GM18498 (cell line): Measurements from ENCODE around the gene RASL12.
"Not testable (repeated sequence)": the region's sequence is repeated elsewhere in the genome, so short reads cannot be mapped to it uniquely, and the experiment has no call there.

Experiments used
- ATAC-seq: cut with Tn5 transposase; IDR thresholded peaks from one replicate; pipeline ENCODE4 v1.9.1; 2021; ENCODE audit warnings: mild to moderate bottlenecking, moderate library complexity; ENCODE audit not compliant: unreplicated experiment

RASL12 gene

DNA sequence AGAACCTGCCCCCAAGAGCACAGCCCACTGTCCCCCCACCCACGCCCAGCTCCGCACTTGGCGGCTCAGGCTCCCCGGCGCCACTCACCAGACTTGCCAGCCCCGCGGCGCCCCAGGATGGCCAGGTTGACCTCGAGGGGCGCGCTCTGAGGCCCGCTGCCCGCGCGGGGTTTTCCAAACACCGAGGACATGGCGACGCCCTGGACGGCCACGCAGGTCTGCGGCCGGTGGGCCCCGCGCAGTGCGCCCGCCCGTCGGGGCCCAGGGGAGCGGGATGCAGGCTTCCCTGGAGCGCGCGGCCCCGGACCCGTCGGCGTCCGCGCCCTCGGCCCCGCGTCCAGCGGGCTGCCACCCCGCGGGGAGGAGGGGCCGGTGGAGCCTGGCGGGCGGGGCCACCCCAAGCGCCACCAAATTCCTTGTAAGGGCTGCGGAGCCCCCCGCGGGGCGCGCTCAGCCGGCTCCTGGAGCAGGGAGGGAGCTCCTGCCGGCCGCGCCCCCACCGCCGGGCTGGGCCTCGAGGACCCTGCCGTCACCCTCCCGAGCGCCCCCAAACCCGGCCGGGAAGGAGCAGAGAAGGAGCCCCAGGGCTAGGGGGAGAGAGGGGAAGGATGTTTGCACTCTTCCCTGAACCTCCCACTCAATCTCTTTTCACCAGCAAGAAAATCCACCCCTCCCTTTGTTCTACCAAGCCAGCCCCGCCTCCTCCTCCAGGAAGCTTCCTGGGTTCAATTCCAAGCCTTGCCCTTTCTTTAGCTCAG is at the start of gene RASL12:
TSS of gene RASL12 (minus strand) at position 347 of the 758 bp plus-strand sequence. CDS start at position 191, 156 bp downstream.
- ATAC-seq = no peak

GRCh38 chr15:65115542-65115941 is 47.8 kb upstream of the RASL12 start:
- no peak for ATAC-seq

GRCh38 chr15:65115086-65115485 is 47.3 kb upstream of the RASL12 start, which contains the start of gene UBAP1L:
Gene UBAP1L (minus strand): TSS chr15:65115200. CDS start chr15:65106215, 8,985 bp downstream.
- ATAC-seq = no peak

- no peak for ATAC-seq
These were observed 43.0 kb upstream of the RASL12 start for GRCh38 chr15:65110676-65111292.

GRCh38 chr15:65106011-65106590 is 38.3 kb upstream of the RASL12 start:
- ATAC-seq = no peak

DNA sequence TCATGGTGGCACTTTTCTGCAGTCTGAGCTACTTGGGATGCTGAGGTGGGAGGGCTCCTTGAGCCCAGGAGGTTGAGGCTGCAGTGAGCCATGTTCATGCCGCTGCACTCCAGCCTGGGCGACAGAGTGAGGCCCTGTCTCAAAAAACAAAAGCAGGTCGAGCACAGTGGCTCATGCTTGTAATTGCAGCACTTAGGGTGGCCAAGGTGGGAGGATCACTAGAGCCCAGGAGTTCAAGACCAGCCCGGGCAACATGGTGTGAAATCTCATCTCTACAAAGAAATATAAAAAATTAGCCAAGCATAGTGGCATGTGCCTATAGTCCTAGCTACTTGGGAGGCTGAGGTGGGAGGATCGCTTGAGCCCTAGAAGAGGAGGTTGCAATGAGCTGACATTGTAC is 37.2 kb upstream of the RASL12 start:
- ATAC-seq = no peak

DNA sequence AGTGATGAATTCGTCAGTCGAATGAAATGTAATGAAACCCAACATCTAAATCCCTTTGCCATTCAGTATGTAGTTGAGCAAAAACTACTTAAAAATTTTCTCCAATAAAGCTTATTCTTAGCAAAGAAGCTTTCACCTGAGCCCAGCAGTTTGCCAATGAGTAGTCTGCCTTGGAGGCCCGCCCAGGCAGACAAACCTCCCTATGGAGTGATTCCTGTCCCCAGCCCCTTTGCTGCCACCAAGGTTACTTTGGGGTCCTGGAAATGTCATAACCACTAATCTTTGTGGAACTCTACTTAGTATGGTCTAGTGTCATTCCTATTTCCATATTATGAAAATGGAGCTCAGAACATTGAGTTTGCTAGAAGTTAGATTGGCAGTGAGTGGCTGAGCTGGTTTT is 35.1 kb upstream of the RASL12 start:
- ATAC-seq = no peak

- ATAC-seq = no peak
These were observed 34.3 kb upstream of the RASL12 start for GRCh38 chr15:65101891-65102708.

GRCh38 chr15:65101411-65101890 is 33.7 kb upstream of the RASL12 start:
- no peak for ATAC-seq

- no peak for ATAC-seq
These were observed 32.7 kb upstream of the RASL12 start for GRCh38 chr15:65100442-65100841.

- not testable (repeated sequence) for ATAC-seq
These were observed 32.0 kb upstream of the RASL12 start for GRCh38 chr15:65099801-65100200.

- no peak for ATAC-seq
These were observed 31.5 kb upstream of the RASL12 start for GRCh38 chr15:65099336-65099735.

DNA sequence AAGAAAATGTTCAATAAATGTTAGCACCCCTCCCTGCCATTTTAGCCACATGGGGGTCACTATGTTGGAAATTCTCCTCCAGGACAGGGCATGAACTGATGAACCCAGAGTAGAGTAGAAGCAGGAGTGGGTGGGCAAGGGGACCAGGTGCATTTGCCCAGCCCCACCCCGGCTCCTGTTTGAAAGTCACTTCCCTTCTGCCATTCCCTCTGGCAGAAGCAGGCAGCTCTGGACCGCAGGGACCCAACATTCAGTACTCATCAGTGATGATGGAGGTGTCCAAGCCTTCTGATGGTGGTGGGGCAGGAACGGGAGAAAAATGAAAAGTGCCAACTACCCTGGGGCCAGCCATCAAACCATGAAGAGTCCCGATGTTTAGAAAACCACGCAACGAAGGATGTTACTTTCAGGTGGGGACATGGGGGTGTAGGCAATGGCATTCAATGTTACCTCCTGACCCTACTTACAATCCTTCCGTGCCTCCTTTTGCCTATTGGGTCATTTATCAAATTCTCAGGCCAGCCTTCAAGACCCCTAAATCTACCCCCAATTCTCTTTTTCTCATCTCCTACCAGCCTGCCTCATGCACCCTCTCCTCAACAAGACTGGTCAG is 30.0 kb upstream of the RASL12 start:
- no peak for ATAC-seq

DNA sequence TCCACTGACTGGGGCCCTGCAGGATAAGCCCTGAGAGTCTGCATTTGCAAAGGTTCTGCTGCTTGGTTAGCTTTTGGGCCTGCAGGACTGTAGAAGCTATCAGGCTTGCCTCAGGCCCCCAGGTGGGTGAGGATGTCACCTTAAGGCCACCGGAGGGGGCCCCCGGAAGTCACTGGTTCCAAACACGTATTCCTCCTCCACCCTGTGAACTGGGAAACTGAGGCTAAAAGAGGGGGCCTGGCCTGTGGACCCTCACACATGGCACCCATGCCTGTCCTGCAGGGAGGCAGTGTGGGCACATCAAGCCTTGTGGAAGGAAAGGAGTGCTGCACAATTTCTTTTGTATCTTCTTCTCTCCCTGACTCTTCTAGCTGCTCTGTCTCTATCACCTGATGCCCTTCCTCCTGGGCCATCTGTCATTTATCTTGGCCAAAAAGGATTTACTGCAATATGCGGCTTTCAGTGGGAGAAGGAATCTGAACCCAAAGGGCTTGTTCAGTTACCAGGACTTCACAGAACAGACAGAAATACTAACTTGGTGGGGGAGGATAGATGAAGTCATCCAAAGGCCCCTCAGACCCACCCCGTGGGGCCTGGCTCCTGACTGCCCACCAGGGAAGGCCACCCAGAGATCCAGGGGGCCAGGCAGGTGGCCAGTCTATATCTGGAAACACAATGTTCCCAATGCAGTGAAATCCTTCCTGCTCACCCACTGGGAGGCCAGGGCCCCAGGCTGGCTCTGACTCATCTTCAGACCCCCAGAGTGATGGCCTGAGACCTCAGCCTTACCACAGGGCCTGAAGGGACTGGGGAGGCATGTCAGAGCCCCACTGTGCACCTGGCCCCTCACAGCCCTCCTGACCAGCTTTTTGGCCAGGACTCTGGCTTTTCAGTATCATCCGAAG is 28.9 kb upstream of the RASL12 start:
- no peak for ATAC-seq

GRCh38 chr15:65095747-65096104 is 27.9 kb upstream of the RASL12 start:
- no peak for ATAC-seq

DNA sequence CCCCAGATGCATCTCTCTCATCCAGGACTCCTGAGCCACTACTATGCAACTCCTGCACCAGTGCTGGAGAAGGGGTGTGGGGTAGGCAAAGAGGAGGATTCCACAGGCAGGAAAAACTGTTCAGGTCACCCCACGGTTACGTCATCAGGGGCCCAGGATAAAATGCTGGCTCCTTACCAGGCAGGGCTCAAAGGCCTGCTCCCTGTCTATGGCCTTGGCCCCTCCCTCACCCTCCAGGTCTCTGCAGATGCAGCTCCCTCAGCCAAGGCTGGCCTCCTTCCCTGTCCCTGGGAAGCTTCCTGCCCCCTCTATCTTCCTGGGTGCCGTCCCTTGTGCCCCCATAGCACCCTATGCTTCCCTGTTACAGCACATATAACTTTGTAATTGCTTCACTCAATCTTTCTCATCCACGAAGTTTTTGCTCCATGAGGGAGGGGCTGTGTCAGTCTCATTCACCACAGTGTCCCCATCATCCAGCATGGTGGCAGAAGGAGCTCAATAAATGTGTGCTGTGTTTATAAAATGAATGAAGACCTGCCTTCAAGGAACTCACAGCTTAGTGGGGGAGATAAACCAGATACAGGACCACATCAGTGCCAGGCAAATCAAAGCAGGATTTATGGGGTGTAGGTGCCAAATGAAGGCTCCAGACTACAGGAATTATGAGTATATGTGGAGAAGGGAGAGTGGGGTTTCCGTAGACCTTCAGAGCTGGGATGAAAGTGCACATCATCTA is 27.4 kb upstream of the RASL12 start:
- no peak for ATAC-seq

GRCh38 chr15:65094294-65094995 is 26.7 kb upstream of the RASL12 start:
- ATAC-seq = no peak

- not testable (repeated sequence) for ATAC-seq
These were observed 26.0 kb upstream of the RASL12 start for GRCh38 chr15:65093793-65094170.
